ENCODE measurements around the gene VPS8. TPM values are rescaled to one million over a fixed set of nuclear protein-coding genes. Genes with fewer than 3 reads are reported as not detected.

The VPS8 gene
- total RNA-seq, 1 experiment from 2014 or later, result 39.7 TPM

DNA sequence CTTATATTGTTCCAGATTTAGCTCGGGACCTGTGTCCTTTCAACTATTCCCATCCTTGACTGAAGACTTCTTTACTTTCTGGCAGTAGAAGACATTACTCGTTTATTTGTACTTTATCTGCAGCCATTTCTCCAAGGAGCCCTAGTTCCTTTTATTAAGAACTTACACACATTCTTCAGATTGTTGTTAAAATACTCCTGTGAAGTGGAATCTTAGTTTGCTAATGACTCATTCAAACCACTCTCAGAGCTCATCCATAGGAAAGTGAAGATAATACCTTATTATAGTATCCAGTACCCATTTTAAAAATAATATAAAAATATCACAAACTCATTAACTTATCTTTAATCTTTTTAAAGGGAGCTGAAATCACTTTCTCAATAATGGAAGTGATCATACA is 277.4 kb downstream of the VPS8 start:
- Histone ChIP-seq H2BK15ac (ENCODE audit: low read depth, low read length) (no peak overlapping the region), H3K9ac (ENCODE audit: extremely low read depth, insufficient read length, low read length) (no peak overlapping the region), H3K14ac (ENCODE audit: insufficient read depth, low read length) (no peak overlapping the region), H3K4me2 (ENCODE audit: insufficient read depth, insufficient read length, low read length) (no peak overlapping the region), H3T11ph (ENCODE audit: low read length) (no peak overlapping the region), H2BK20ac (ENCODE audit: low read depth, low read length, poor library complexity, severe bottlenecking) (no peak overlapping the region), H2AFZ (ENCODE audit: low read length) (no peak overlapping the region), H3K23me2 (ENCODE audit: insufficient read length, low read depth, low read length, poor library complexity, severe bottlenecking) (no peaks in the 10 kb centered on the region), H4K91ac (ENCODE audit: insufficient read length, low read depth, low read length) (no peak overlapping the region), H4K8ac (replicated peaks; ENCODE audit: insufficient read length, low read depth, low read length) (no peak overlapping the region), H2BK120ac (ENCODE audit: low read depth, low read length, poor library complexity, severe bottlenecking) (no peak overlapping the region), H3K18ac (ENCODE audit: insufficient read length, low read depth, low read length) (no peak overlapping the region), H4K5ac (ENCODE audit: insufficient read length, low read depth, low read length) (no peak overlapping the region), H3K79me1 (ENCODE audit: insufficient read depth, low read depth, low read length, poor library complexity, severe bottlenecking) (no peaks in the 10 kb centered on the region), H3K79me2 (ENCODE audit: insufficient read depth, low read length) (no peaks in the 10 kb centered on the region), H2AK5ac (ENCODE audit: insufficient read length, low read length) (no peak overlapping the region), H2BK5ac (ENCODE audit: insufficient read length, low read length) (no peak overlapping the region), H3K4ac (ENCODE audit: low read depth, low read length) (no peak overlapping the region), H4K20me1 (ENCODE audit: control insufficient read depth, insufficient read depth, insufficient read length) (no peaks in the 10 kb centered on the region), H3K56ac (ENCODE audit: insufficient read length, low read depth, low read length) (no peak overlapping the region), H3K27me3 (ENCODE audit: insufficient read depth, low read length) (no peaks in the 10 kb centered on the region), H3K27ac (ENCODE audit: insufficient read length, low read depth, low read length) (no peak overlapping the region), H3K23ac (ENCODE audit: insufficient read length, low read depth, low read length) (no peak overlapping the region), H2BK12ac (ENCODE audit: insufficient read length, low read depth, low read length) (no peak overlapping the region), H3K9me3 (ENCODE audit: control insufficient read depth, low read depth, low read length) (no peaks in the 10 kb centered on the region), H3K4me1 (ENCODE audit: insufficient read depth, low read length) (no peaks in the 10 kb centered on the region)
- Mint-ChIP-seq H3K4me3 (no peak overlapping the region), H3K27ac (no peak overlapping the region), H3K4me1 (peaks cover 4 to 14% of the 10 kb centered on the region in 2 experiments; a peak in 1 of 4 replicates), H3K27me3 (ENCODE audit: low read depth) (no peaks in the 10 kb centered on the region), H3K36me3 (ENCODE audit: insufficient read depth in 1 of 3, low read depth in 3 of 3) (no peaks in the 10 kb centered on the region), H3K9me3 (no peaks in the 10 kb centered on the region)
- no peak for TF ChIP-seq CTCF (conservative IDR thresholded peaks at IDR 0.05)
- no CpG with 5 or more reads among the region's 2 CpGs for WGBS (ENCODE audit: extremely low coverage, insufficient read length, low lambda C conversion rate)
- no peak for DNase-seq
